ENCODE measurements around the gene PATE4.

GRCh38 chr11:125807909-125808308, 25.2 kb upstream of the PATE4 start:
- TF ChIP-seq CTCF (IDR thresholded peaks at IDR 0.05) (no peak), POLR2A (IDR thresholded peaks at IDR 0.05) (no peak)

All from right lobe of liver (tissue), 4 donors.